Sciatic nerve (tissue), 2 donors: ENCODE measurements around the gene POLD3. TPM values are rescaled to one million over a fixed set of nuclear protein-coding genes. Genes with fewer than 3 reads are reported as not detected.

ENCODE experiments used
- ATAC-seq: fragments of 200-7000 bp; cut with Tn5 transposase; one replicate; pipeline ENCODE4 v1.9.1; 2020; ENCODE audit warnings: mild to moderate bottlenecking, moderate library complexity
- DNase-seq: peaks from one replicate; pipeline ENCODE4 v3.0.0-alpha.2; 2020; ENCODE audit warnings: low spot score
- intact Hi-C: fragments of 100-400 bp; cut with DNase I; formaldehyde crosslinking; loops from one replicate; pipeline ENCODE4 v1.14.2; 2022
- total RNA-seq: library from RNA; stranded (reverse); fragmentation: NEBNext Ultra II Directional; extraction: Animal tissue kit (Norgen Biotek cat#: 25700); gene quantifications from one replicate; pipeline ENCODE4 v1.2.1, GENCODE V29; 2021
- donor health status: DM: no; HTN: no; CAD: no.
- donor health status: DM: no; HTN: no; CAD: no.

The POLD3 gene
- total RNA-seq, 1 donor from 2014 or later, result 15.9 TPM

GRCh38 chr11:74680703-74681531 is 88.5 kb downstream of the POLD3 start:
- DNase-seq, result peak; percentile 49
- intact Hi-C loops, result no loop called here
- ATAC-seq, result no peak

- intact Hi-C loops, result no loop called here
- DNase-seq (peak; percentile 56), ATAC-seq (no peak)
Observed at GRCh38 chr11:74681686-74682651, 89.6 kb downstream of the POLD3 start.

GRCh38 chr11:74682731-74683278 is 90.4 kb downstream of the POLD3 start:
- no peak for ATAC-seq
- intact Hi-C loops, result no loop called here
- peak; percentile 58 for DNase-seq

GRCh38 chr11:74683279-74683871 is 91.0 kb downstream of the POLD3 start:
- ATAC-seq (peak; percentile 50), DNase-seq (peak; percentile 84)
- intact Hi-C loops, result no loop called here

- intact Hi-C loops, result no loop called here
- no peak for ATAC-seq
- peak; percentile 56 for DNase-seq
Observed at GRCh38 chr11:74683941-74684481, 91.6 kb downstream of the POLD3 start.

- peak; percentile 18 for DNase-seq
- intact Hi-C loops, result no loop called here
Observed at GRCh38 chr11:74684661-74685060, 92.3 kb downstream of the POLD3 start.

GRCh38 chr11:74685338-74685737 is 93.0 kb downstream of the POLD3 start:
- no peak for ATAC-seq
- intact Hi-C loops, result no loop called here

More at GRCh38 chr11:74684661-74685060, 92.3 kb downstream of the POLD3 start:
- no peak for ATAC-seq

GRCh38 chr11:74685905-74686304 is 93.5 kb downstream of the POLD3 start:
- intact Hi-C loops, result no loop called here
- ATAC-seq (peak; percentile 53), DNase-seq (peak; percentile 77)

More at GRCh38 chr11:74685338-74685737, 93.0 kb downstream of the POLD3 start:
- no peak for DNase-seq

- intact Hi-C loops, result no loop called here
- ATAC-seq (no peak), DNase-seq (no peak)
Observed at GRCh38 chr11:74686792-74687191, 94.4 kb downstream of the POLD3 start.

GRCh38 chr11:74687237-74688023 is 95.0 kb downstream of the POLD3 start:
- intact Hi-C loops, result no loop called here
- ATAC-seq (no peak), DNase-seq (no peak)

GRCh38 chr11:74689666-74690065 is 97.3 kb downstream of the POLD3 start:
- no peak for ATAC-seq
- no peak for DNase-seq
- intact Hi-C loops, result no loop called here

- intact Hi-C loops, result no loop called here
- no peak for DNase-seq
- no peak for ATAC-seq
Observed at GRCh38 chr11:74691755-74692154, 99.4 kb downstream of the POLD3 start.

Other genes with a start within 250 kb of the POLD3 start
- gene PGM2L1, start 194.1 kb upstream of the POLD3 start, total RNA-seq, result 4.6 TPM
- gene KCNE3, start 125.0 kb upstream of the POLD3 start, total RNA-seq, result 9.0 TPM
- gene LIPT2, start 98.9 kb upstream of the POLD3 start, total RNA-seq, result 1.6 TPM
- 0.89 TPM for gene CHRDL2, start 138.8 kb downstream of the POLD3 start, total RNA-seq
- gene RNF169, start 156.3 kb downstream of the POLD3 start, total RNA-seq, result 23.8 TPM